HG03457 (cell line): ENCODE measurements around the gene ATXN7L3.
"Not testable (repeated sequence)": the region's sequence is repeated elsewhere in the genome, so short reads cannot be mapped to it uniquely, and the experiment has no call there.

Experiments
- ATAC-seq: cut with Tn5 transposase; IDR thresholded peaks from one replicate; pipeline ENCODE4 v1.9.1; 2021; ENCODE audit warnings: moderate number of reproducible peaks; ENCODE audit not compliant: unreplicated experiment

ATXN7L3 gene

GRCh38 chr17:44199553-44200477, at the start of gene ATXN7L3:
ATXN7L3 (minus strand) TSS chr17:44199884; CDS start chr17:44198070, 1,814 bp downstream.
- ATAC-seq = no peak

- ATAC-seq = no peak
Measured at GRCh38 chr17:44247876-44248736, 48.4 kb upstream of the ATXN7L3 start.

- ATAC-seq = no peak
Measured at GRCh38 chr17:44247440-44247841, 47.8 kb upstream of the ATXN7L3 start.

GRCh38 chr17:44241106-44241624, 41.5 kb upstream of the ATXN7L3 start:
- ATAC-seq = no peak

- not testable (repeated sequence) for ATAC-seq
Measured at GRCh38 chr17:44237886-44238285, 38.2 kb upstream of the ATXN7L3 start.

GRCh38 chr17:44236444-44236991, 36.8 kb upstream of the ATXN7L3 start:
- ATAC-seq = no peak

- ATAC-seq = no peak
Measured at GRCh38 chr17:44235583-44235936, 35.9 kb upstream of the ATXN7L3 start.

- no peak for ATAC-seq
Measured at GRCh38 chr17:44233582-44233981, 33.9 kb upstream of the ATXN7L3 start.

- ATAC-seq = no peak
Measured at GRCh38 chr17:44232061-44232460, 32.4 kb upstream of the ATXN7L3 start.

- no peak for ATAC-seq
Measured at GRCh38 chr17:44230140-44230539, 30.5 kb upstream of the ATXN7L3 start.

GRCh38 chr17:44229090-44229489, 29.4 kb upstream of the ATXN7L3 start:
- no peak for ATAC-seq

- ATAC-seq = no peak
Measured at GRCh38 chr17:44223541-44224071, 23.9 kb upstream of the ATXN7L3 start.

GRCh38 chr17:44222112-44222869, 22.6 kb upstream of the ATXN7L3 start:
- ATAC-seq = no peak

GRCh38 chr17:44221862-44222111, 22.1 kb upstream of the ATXN7L3 start:
- no peak for ATAC-seq

GRCh38 chr17:44221084-44221861, 21.6 kb upstream of the ATXN7L3 start:
- no peak for ATAC-seq

- no peak for ATAC-seq
Measured at GRCh38 chr17:44220213-44221083, 20.8 kb upstream of the ATXN7L3 start.

- no peak for ATAC-seq
Measured at GRCh38 chr17:44219616-44220212, 20.0 kb upstream of the ATXN7L3 start, which contains the start of gene UBTF. UBTF (minus strand) TSS chr17:44219675; CDS start chr17:44218229, 1,446 bp downstream.

GRCh38 chr17:44219108-44219615, 19.5 kb upstream of the ATXN7L3 start:
- no peak for ATAC-seq
